Measurements from ENCODE around the gene LEUTX.

GRCh38 chr19:39805104-39805503 is 26.4 kb downstream of the LEUTX start:
- TF ChIP-seq CTCF (IDR thresholded peaks at IDR 0.05) (no peak), POLR2A (IDR thresholded peaks at IDR 0.05) (no peak), EP300 (IDR thresholded peaks at IDR 0.05) (no peak)

All from gastroesophageal sphincter (tissue), 3 donors.